ENCODE results near the gene RABEPK. TPM values are rescaled to one million over a fixed set of nuclear protein-coding genes. Genes with fewer than 3 reads are reported as not detected.

RABEPK gene
- 14.7 TPM for total RNA-seq

- peak; percentile 96 for DNase-seq (ENCODE audit: extremely low spot score in 2 of 2)
- intact Hi-C loops (cut with DNase I): no loop called here
- TF ChIP-seq CTCF (IDR thresholded peaks at IDR 0.05) (no peak), POLR2A (IDR thresholded peaks at IDR 0.05) (peak in 1 of 2 donors; percentile 47), POLR2AphosphoS5 (IDR thresholded peaks at IDR 0.05; ENCODE audit: insufficient read depth in 1 of 2, low read depth in 1 of 2) (peak; percentile 89 to 94)
- peaks cover 10% of the 10 kb centered on the region for H3K4me1 ChIP-seq
- peak within 1 kb of the TSS; percentile 77 for H3K27ac ChIP-seq
- no peaks in the 10 kb centered on the region for H3K9me3 ChIP-seq
- peak within 1 kb of the TSS; percentile 77 to 84 for H3K4me3 ChIP-seq
- no peaks in the 10 kb centered on the region for H3K36me3 ChIP-seq
- H3K27me3 ChIP-seq: no peaks in the 10 kb centered on the region
These were observed at the start of gene RABEPK for GRCh38 chr9:125200216-125201047. TSS of gene RABEPK (plus strand) at chr9:125200542. CDS start at chr9:125203014, 2,472 bp downstream.

GRCh38 chr9:125151730-125152129 lies 48.6 kb upstream of the RABEPK start:
- Histone ChIP-seq H3K36me3 (peaks cover 4 to 30% of the 10 kb centered on the region in 2 donors), H3K9me3 (no peaks in the 10 kb centered on the region), H3K4me3 (no peak overlapping the region), H3K4me1 (no peaks in the 10 kb centered on the region), H3K27ac (no peak overlapping the region), H3K27me3 (no peaks in the 10 kb centered on the region)
- no peak for TF ChIP-seq POLR2A (IDR thresholded peaks at IDR 0.05)
- TF ChIP-seq CTCF (IDR thresholded peaks at IDR 0.05): no peak
- no peak for TF ChIP-seq POLR2AphosphoS5 (IDR thresholded peaks at IDR 0.05; ENCODE audit: insufficient read depth in 1 of 2, low read depth in 1 of 2)
- DNase-seq (ENCODE audit: extremely low spot score in 2 of 2): no peak
- intact Hi-C loops (cut with DNase I): no loop called here

GRCh38 chr9:125153712-125154367 lies 46.5 kb upstream of the RABEPK start:
- DNase-seq (ENCODE audit: extremely low spot score in 2 of 2): no peak
- H3K27me3 ChIP-seq: no peaks in the 10 kb centered on the region
- H3K27ac ChIP-seq: no peak overlapping the region
- no peak overlapping the region for H3K4me3 ChIP-seq
- peaks cover 4 to 30% of the 10 kb centered on the region in 2 donors for H3K36me3 ChIP-seq
- H3K9me3 ChIP-seq: no peaks in the 10 kb centered on the region
- no peak for TF ChIP-seq POLR2AphosphoS5 (IDR thresholded peaks at IDR 0.05; ENCODE audit: insufficient read depth in 1 of 2, low read depth in 1 of 2)
- no peak for TF ChIP-seq POLR2A (IDR thresholded peaks at IDR 0.05)
- TF ChIP-seq CTCF (IDR thresholded peaks at IDR 0.05): no peak
- intact Hi-C loops (cut with DNase I): no loop called here
- H3K4me1 ChIP-seq: no peaks in the 10 kb centered on the region

- Histone ChIP-seq H3K27me3 (no peaks in the 10 kb centered on the region), H3K27ac (no peak overlapping the region), H3K4me3 (no peak overlapping the region), H3K4me1 (peaks cover 7% of the 10 kb centered on the region), H3K9me3 (no peaks in the 10 kb centered on the region), H3K36me3 (peaks cover 4 to 25% of the 10 kb centered on the region in 2 donors)
- DNase-seq (ENCODE audit: extremely low spot score in 2 of 2): no peak
- intact Hi-C loops (cut with DNase I): no loop called here
- no peak for TF ChIP-seq POLR2AphosphoS5 (IDR thresholded peaks at IDR 0.05; ENCODE audit: insufficient read depth in 1 of 2, low read depth in 1 of 2)
- TF ChIP-seq CTCF (IDR thresholded peaks at IDR 0.05): no peak
- TF ChIP-seq POLR2A (IDR thresholded peaks at IDR 0.05): no peak
These were observed 43.8 kb upstream of the RABEPK start for GRCh38 chr9:125156551-125156950.
